ENCODE data around the gene SUFU. TPM values are rescaled to one million over a fixed set of nuclear protein-coding genes. Genes with fewer than 3 reads are reported as not detected.

Gene SUFU
- total and polyA plus RNA-seq, 2 of the 8 experiments (the other 6 are each of a cell fraction or from before 2014, with no cell fraction given): 7.0 to 10.8 TPM

DNA sequence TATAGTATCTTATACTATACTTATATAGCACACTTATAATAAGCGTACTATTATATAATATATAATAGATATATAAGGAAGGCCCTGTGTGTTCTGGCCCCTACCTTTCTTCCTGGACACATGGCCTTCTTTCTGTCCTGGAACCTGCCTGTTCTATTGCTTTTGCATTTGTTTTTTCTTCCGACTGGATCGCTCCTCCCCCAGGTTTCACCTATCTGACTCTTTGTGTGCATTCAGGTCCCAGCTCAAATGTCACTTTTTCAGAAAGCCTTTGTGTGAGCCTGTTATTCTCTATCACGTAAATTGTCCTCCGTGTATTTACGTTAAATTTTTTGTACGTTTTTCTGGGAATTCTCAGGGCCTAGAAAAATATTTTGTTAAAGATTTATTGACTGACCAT, 137.6 kb downstream of the SUFU start (continued):
- no peak for TF ChIP-seq SUZ12 (IDR thresholded peaks at IDR 0.05; ENCODE audit: low read length)
- TF ChIP-seq SP4 (IDR thresholded peaks at IDR 0.05; ENCODE audit: low read length): no peak
- TF ChIP-seq HDAC6 (IDR thresholded peaks at IDR 0.05; ENCODE audit: low read depth, low read length): no peak
- no peak for TF ChIP-seq CEBPB (IDR thresholded peaks at IDR 0.05; ENCODE audit: low read depth, low read length)
- TF ChIP-seq, protein P1, sequence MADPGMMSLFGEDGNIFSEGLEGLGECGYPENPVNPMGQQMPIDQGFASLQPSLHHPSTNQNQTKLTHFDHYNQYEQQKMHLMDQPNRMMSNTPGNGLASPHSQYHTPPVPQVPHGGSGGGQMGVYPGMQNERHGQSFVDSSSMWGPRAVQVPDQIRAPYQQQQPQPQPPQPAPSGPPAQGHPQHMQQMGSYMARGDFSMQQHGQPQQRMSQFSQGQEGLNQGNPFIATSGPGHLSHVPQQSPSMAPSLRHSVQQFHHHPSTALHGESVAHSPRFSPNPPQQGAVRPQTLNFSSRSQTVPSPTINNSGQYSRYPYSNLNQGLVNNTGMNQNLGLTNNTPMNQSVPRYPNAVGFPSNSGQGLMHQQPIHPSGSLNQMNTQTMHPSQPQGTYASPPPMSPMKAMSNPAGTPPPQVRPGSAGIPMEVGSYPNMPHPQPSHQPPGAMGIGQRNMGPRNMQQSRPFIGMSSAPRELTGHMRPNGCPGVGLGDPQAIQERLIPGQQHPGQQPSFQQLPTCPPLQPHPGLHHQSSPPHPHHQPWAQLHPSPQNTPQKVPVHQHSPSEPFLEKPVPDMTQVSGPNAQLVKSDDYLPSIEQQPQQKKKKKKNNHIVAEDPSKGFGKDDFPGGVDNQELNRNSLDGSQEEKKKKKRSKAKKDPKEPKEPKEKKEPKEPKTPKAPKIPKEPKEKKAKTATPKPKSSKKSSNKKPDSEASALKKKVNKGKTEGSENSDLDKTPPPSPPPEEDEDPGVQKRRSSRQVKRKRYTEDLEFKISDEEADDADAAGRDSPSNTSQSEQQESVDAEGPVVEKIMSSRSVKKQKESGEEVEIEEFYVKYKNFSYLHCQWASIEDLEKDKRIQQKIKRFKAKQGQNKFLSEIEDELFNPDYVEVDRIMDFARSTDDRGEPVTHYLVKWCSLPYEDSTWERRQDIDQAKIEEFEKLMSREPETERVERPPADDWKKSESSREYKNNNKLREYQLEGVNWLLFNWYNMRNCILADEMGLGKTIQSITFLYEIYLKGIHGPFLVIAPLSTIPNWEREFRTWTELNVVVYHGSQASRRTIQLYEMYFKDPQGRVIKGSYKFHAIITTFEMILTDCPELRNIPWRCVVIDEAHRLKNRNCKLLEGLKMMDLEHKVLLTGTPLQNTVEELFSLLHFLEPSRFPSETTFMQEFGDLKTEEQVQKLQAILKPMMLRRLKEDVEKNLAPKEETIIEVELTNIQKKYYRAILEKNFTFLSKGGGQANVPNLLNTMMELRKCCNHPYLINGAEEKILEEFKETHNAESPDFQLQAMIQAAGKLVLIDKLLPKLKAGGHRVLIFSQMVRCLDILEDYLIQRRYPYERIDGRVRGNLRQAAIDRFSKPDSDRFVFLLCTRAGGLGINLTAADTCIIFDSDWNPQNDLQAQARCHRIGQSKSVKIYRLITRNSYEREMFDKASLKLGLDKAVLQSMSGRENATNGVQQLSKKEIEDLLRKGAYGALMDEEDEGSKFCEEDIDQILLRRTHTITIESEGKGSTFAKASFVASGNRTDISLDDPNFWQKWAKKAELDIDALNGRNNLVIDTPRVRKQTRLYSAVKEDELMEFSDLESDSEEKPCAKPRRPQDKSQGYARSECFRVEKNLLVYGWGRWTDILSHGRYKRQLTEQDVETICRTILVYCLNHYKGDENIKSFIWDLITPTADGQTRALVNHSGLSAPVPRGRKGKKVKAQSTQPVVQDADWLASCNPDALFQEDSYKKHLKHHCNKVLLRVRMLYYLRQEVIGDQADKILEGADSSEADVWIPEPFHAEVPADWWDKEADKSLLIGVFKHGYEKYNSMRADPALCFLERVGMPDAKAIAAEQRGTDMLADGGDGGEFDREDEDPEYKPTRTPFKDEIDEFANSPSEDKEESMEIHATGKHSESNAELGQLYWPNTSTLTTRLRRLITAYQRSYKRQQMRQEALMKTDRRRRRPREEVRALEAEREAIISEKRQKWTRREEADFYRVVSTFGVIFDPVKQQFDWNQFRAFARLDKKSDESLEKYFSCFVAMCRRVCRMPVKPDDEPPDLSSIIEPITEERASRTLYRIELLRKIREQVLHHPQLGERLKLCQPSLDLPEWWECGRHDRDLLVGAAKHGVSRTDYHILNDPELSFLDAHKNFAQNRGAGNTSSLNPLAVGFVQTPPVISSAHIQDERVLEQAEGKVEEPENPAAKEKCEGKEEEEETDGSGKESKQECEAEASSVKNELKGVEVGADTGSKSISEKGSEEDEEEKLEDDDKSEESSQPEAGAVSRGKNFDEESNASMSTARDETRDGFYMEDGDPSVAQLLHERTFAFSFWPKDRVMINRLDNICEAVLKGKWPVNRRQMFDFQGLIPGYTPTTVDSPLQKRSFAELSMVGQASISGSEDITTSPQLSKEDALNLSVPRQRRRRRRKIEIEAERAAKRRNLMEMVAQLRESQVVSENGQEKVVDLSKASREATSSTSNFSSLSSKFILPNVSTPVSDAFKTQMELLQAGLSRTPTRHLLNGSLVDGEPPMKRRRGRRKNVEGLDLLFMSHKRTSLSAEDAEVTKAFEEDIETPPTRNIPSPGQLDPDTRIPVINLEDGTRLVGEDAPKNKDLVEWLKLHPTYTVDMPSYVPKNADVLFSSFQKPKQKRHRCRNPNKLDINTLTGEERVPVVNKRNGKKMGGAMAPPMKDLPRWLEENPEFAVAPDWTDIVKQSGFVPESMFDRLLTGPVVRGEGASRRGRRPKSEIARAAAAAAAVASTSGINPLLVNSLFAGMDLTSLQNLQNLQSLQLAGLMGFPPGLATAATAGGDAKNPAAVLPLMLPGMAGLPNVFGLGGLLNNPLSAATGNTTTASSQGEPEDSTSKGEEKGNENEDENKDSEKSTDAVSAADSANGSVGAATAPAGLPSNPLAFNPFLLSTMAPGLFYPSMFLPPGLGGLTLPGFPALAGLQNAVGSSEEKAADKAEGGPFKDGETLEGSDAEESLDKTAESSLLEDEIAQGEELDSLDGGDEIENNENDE (IDR thresholded peaks at IDR 0.05; ENCODE audit: insufficient replicate concordance, low read length): no peak
- no peak for TF ChIP-seq GABPA (IDR thresholded peaks at IDR 0.05; ENCODE audit: borderline replicate concordance, insufficient read depth, low read length)
- no peak for TF ChIP-seq EP300 (IDR thresholded peaks at IDR 0.05; ENCODE audit: borderline replicate concordance in 1 of 2, low read depth in 2 of 2, low read length in 2 of 2)

All from H1 (cell line).